SK-N-MC (cell line): ENCODE results near the gene GRAMD2B.

Source experiments
- DNase-seq: peaks from one replicate; pipeline ENCODE4 v3.0.0-alpha.2; 2011; ENCODE audit warnings: low read depth, low spot score
- H3K27ac ChIP-seq: fragments of 200-600 bp; sonication (generic); 2 replicates; pipeline ENCODE4 v1.5.1; 2016; ENCODE audit warnings: mixed run types
- H3K36me3 ChIP-seq: fragments of 200-600 bp; sonication (generic); 2 replicates; pipeline ENCODE4 v1.6.1; 2017; ENCODE audit warnings: antibody characterized with exemption, low read length, mixed read lengths; ENCODE audit not compliant: insufficient read depth
- H3K4me3 ChIP-seq: fragments of 200-600 bp; sonication (generic); 2 replicates; pipeline ENCODE4 v1.5.1; 2016
- H3K9ac ChIP-seq: fragments of 200-600 bp; sonication (generic); 2 replicates; pipeline ENCODE4 v1.8.0; 2017; ENCODE audit warnings: mixed run types, mixed read lengths; ENCODE audit not compliant: insufficient read length
- H3K9me3 ChIP-seq: fragments of 200-600 bp; sonication (generic); 2 replicates; pipeline ENCODE4 v1.6.1; 2017; ENCODE audit warnings: low read depth, mild to moderate bottlenecking, antibody characterized with exemption, low read length, moderate library complexity, mixed read lengths
- EZH2 ChIP-seq: fragments of 200-600 bp; sonication (generic); IDR thresholded peaks from one replicate; pipeline ENCODE4 v1.6.1; 2017; ENCODE audit warnings: antibody characterized with exemption
- FOXP2 ChIP-seq: optimal IDR thresholded peaks from 2 replicates; pipeline ENCODE3; 2011; ENCODE audit warnings: mild to moderate bottlenecking, moderate library complexity; ENCODE audit not compliant: insufficient read depth; ENCODE audit errors: extremely low read length, control extremely low read depth
- POLR2AphosphoS5 ChIP-seq: IDR thresholded peaks from 2 replicates; pipeline ENCODE4 v1.6.1; 2012; ENCODE audit warnings: mild to moderate bottlenecking, low read depth, low read length, borderline replicate concordance

GRAMD2B gene

GRCh38 chr5:126398791-126399190 is 24.4 kb upstream of the GRAMD2B start:
- no peak overlapping the region for H3K9ac ChIP-seq
- no peaks in the 10 kb centered on the region for H3K36me3 ChIP-seq
- no peak overlapping the region for H3K27ac ChIP-seq
- DNase-seq = no peak
- TF ChIP-seq EZH2 (no peak), POLR2AphosphoS5 (no peak), FOXP2 (no peak)
- no peaks in the 10 kb centered on the region; the same call in 1 of the 2 replicates for H3K9me3 ChIP-seq
- no peak overlapping the region for H3K4me3 ChIP-seq

GRCh38 chr5:126400621-126401251 is 22.5 kb upstream of the GRAMD2B start:
- Histone ChIP-seq H3K9ac (no peak overlapping the region), H3K4me3 (no peak overlapping the region), H3K27ac (no peak overlapping the region), H3K36me3 (no peaks in the 10 kb centered on the region), H3K9me3 (no peaks in the 10 kb centered on the region; the same call in 1 of the 2 replicates)
- TF ChIP-seq EZH2 (no peak), FOXP2 (no peak), POLR2AphosphoS5 (no peak)
- DNase-seq = no peak

- TF ChIP-seq FOXP2 = no peak
- TF ChIP-seq POLR2AphosphoS5 = no peak
- no peak for TF ChIP-seq EZH2
Observed at GRCh38 chr5:126402621-126403555, 20.3 kb upstream of the GRAMD2B start.

GRCh38 chr5:126403876-126404275 is 19.3 kb upstream of the GRAMD2B start:
- H3K9me3 ChIP-seq = no peaks in the 10 kb centered on the region; the same call in 1 of the 2 replicates
- H3K27ac ChIP-seq = no peak overlapping the region
- no peak overlapping the region for H3K9ac ChIP-seq
- H3K36me3 ChIP-seq = no peaks in the 10 kb centered on the region
- TF ChIP-seq FOXP2 (no peak), POLR2AphosphoS5 (no peak), EZH2 (no peak)
- DNase-seq = no peak
- H3K4me3 ChIP-seq = no peak overlapping the region

More at GRCh38 chr5:126402621-126403555, 20.3 kb upstream of the GRAMD2B start:
- Histone ChIP-seq H3K4me3 (no peak overlapping the region), H3K9me3 (no peaks in the 10 kb centered on the region; the same call in 1 of the 2 replicates), H3K27ac (no peak overlapping the region), H3K36me3 (no peaks in the 10 kb centered on the region), H3K9ac (no peak overlapping the region)
- DNase-seq = no peak

- TF ChIP-seq FOXP2 = no peak
- no peak for TF ChIP-seq EZH2
- TF ChIP-seq POLR2AphosphoS5 = no peak
- Histone ChIP-seq H3K9me3 (no peaks in the 10 kb centered on the region), H3K27ac (no peak overlapping the region), H3K4me3 (no peak overlapping the region), H3K9ac (no peak overlapping the region), H3K36me3 (no peaks in the 10 kb centered on the region)
- DNase-seq = no peak
Observed at GRCh38 chr5:126410623-126411022, 12.6 kb upstream of the GRAMD2B start.

GRCh38 chr5:126413856-126414255 is 9.4 kb upstream of the GRAMD2B start:
- Histone ChIP-seq H3K36me3 (no peaks in the 10 kb centered on the region), H3K27ac (no peak overlapping the region)
- TF ChIP-seq EZH2 (no peak), FOXP2 (no peak), POLR2AphosphoS5 (no peak)

GRCh38 chr5:126414874-126415502 is 8.2 kb upstream of the GRAMD2B start:
- Histone ChIP-seq H3K9me3 (no peaks in the 10 kb centered on the region), H3K27ac (no peak overlapping the region), H3K9ac (no peak overlapping the region), H3K4me3 (no peak overlapping the region), H3K36me3 (no peaks in the 10 kb centered on the region)
- no peak for DNase-seq
- TF ChIP-seq POLR2AphosphoS5 = no peak
- no peak for TF ChIP-seq EZH2
- no peak for TF ChIP-seq FOXP2

More at GRCh38 chr5:126413856-126414255, 9.4 kb upstream of the GRAMD2B start:
- Histone ChIP-seq H3K4me3 (no peak overlapping the region), H3K9ac (no peak overlapping the region), H3K9me3 (no peaks in the 10 kb centered on the region)
- DNase-seq = no peak

GRCh38 chr5:126415789-126416188 is 7.4 kb upstream of the GRAMD2B start:
- H3K36me3 ChIP-seq = no peaks in the 10 kb centered on the region
- H3K9me3 ChIP-seq = no peaks in the 10 kb centered on the region
- no peak overlapping the region for H3K4me3 ChIP-seq
- TF ChIP-seq EZH2 = no peak
- TF ChIP-seq POLR2AphosphoS5 = no peak
- TF ChIP-seq FOXP2 = no peak
- DNase-seq = no peak
- no peak overlapping the region for H3K27ac ChIP-seq
- H3K9ac ChIP-seq = no peak overlapping the region
